IMR-90 (cell line): ENCODE measurements around the gene CCM2. TPM values are rescaled to one million over a fixed set of nuclear protein-coding genes. Genes with fewer than 3 reads are reported as not detected.

Experiments used
- ATAC-seq: fragments of 200-7000 bp; cut with Tn5 transposase; 2 replicates; pipeline ENCODE4 v1.9.1; 2020; ENCODE audit warnings: low read depth, mild to moderate bottlenecking, moderate library complexity
- BruUV-seq: library from RNA; stranded (reverse); fragments of 400-500 nt; replicated peaks from 2 replicates; lab custom pipeline; 2021; lab: Mats Ljungman, UMichigan
- CTCF ChIA-PET: fragments of 300-600 bp; formaldehyde crosslinking; extraction: SDS; loops from one replicate; lab custom pipeline; 2021; ENCODE audit warnings: antibody characterized with exemption; lab: Yijun Ruan, JAX
- POLR2A ChIA-PET: fragments of 300-600 bp; sonication (Branson Sonifier 250); formaldehyde crosslinking; loops from one replicate; lab custom pipeline; 2022; ENCODE audit warnings: antibody characterized with exemption; ENCODE audit not compliant: unreplicated experiment; lab: Charles Lee
- DNase-seq: peaks from one replicate; pipeline ENCODE4 v3.0.0; 2013
- H2AFZ ChIP-seq: replicated peaks from 2 replicates; pipeline ENCODE3; 2013; ENCODE audit warnings: low read length, mild to moderate bottlenecking; ENCODE audit not compliant: poor library complexity
- H2AK5ac ChIP-seq: 2 replicates; pipeline ENCODE4 v1.6.1; 2013; ENCODE audit warnings: low read depth, low read length, inconsistent platforms
- H2AK9ac ChIP-seq: replicated peaks from 2 replicates; pipeline ENCODE3; 2013; ENCODE audit warnings: mild to moderate bottlenecking, low read depth, low read length, moderate library complexity; ENCODE audit not compliant: poor library complexity
- H2BK120ac ChIP-seq: 2 replicates; pipeline ENCODE4 v1.6.1; 2013; ENCODE audit warnings: low read depth, low read length, inconsistent platforms
- H2BK15ac ChIP-seq: 3 replicates; pipeline ENCODE4 v1.6.1; 2013; ENCODE audit warnings: low read depth, low read length, inconsistent platforms
- H2BK20ac ChIP-seq: 2 replicates; pipeline ENCODE4 v1.6.1; 2013; ENCODE audit warnings: low read depth, mild to moderate bottlenecking, inconsistent platforms, low read length, moderate library complexity
- H2BK5ac ChIP-seq: 2 replicates; pipeline ENCODE4 v1.6.1; 2013; ENCODE audit warnings: mild to moderate bottlenecking, low read depth, low read length, inconsistent platforms; ENCODE audit not compliant: poor library complexity, severe bottlenecking
- H3K14ac ChIP-seq: replicated peaks from 2 replicates; pipeline ENCODE4 v1.6.1; 2013; ENCODE audit warnings: low read depth, low read length, inconsistent platforms
- H3K18ac ChIP-seq: 2 replicates; pipeline ENCODE4 v1.6.1; 2013; ENCODE audit warnings: low read depth, low read length, control low read depth
- H3K23ac ChIP-seq: 2 replicates; pipeline ENCODE4 v1.6.1; 2013; ENCODE audit warnings: low read depth, low read length, inconsistent platforms
- H3K27ac ChIP-seq: 2 replicates; pipeline ENCODE4 v1.5.1; 2013; ENCODE audit warnings: mild to moderate bottlenecking, control low read depth, low read length; ENCODE audit not compliant: insufficient read depth
- H3K27me3 ChIP-seq: 2 replicates; pipeline ENCODE4 v1.6.1; 2013; ENCODE audit warnings: low read length; ENCODE audit not compliant: control insufficient read depth, insufficient read depth
- H3K36me3 ChIP-seq: 2 replicates; pipeline ENCODE4 v1.6.1; 2013; ENCODE audit warnings: low read length, mixed read lengths; ENCODE audit not compliant: control insufficient read depth, insufficient read depth
- H3K4ac ChIP-seq: 2 replicates; pipeline ENCODE4 v1.6.1; 2013; ENCODE audit warnings: low read depth, low read length, inconsistent platforms
- H3K4me1 ChIP-seq: 2 replicates; pipeline ENCODE4 v1.6.1; 2013; ENCODE audit warnings: low read length, mixed read lengths; ENCODE audit not compliant: control insufficient read depth, insufficient read depth
- H3K4me2 ChIP-seq: 2 replicates; pipeline ENCODE4 v1.6.1; 2013; ENCODE audit warnings: low read depth, mild to moderate bottlenecking, control low read depth, low read length, moderate library complexity
- H3K4me3 ChIP-seq: 2 replicates; pipeline ENCODE4 v1.5.1; 2013; ENCODE audit warnings: low read depth, mild to moderate bottlenecking, control low read depth, low read length, moderate library complexity; ENCODE audit not compliant: insufficient read depth
- H3K56ac ChIP-seq: 2 replicates; pipeline ENCODE4 v1.6.1; 2013; ENCODE audit warnings: low read length, inconsistent platforms; ENCODE audit not compliant: insufficient read depth; ENCODE audit errors: extremely low read depth
- H3K79me1 ChIP-seq, 2 experiments: 2 replicates each; pipeline ENCODE4 v1.6.1; 2013; ENCODE audit warnings: low read length in 2 of 2, inconsistent platforms in 1 of 2, low read depth in 1 of 2
- H3K9ac ChIP-seq: 2 replicates; pipeline ENCODE4 v1.6.1; 2013; ENCODE audit warnings: low read depth, low read length, control low read depth
- H3K9me1 ChIP-seq: 2 replicates; pipeline ENCODE4 v1.6.1; 2013; ENCODE audit warnings: low read length, inconsistent platforms; ENCODE audit not compliant: insufficient read depth
- H3K9me3 ChIP-seq: 2 replicates; pipeline ENCODE4 v1.6.1; 2013; ENCODE audit warnings: low read length; ENCODE audit not compliant: control insufficient read depth, insufficient read depth
- H4K20me1 ChIP-seq: 2 replicates; pipeline ENCODE4 v1.6.1; 2013; ENCODE audit warnings: low read length, inconsistent platforms; ENCODE audit not compliant: insufficient read depth
- H4K5ac ChIP-seq: 2 replicates; pipeline ENCODE4 v1.6.1; 2013; ENCODE audit warnings: mild to moderate bottlenecking, low read depth, low read length, control low read depth
- H4K8ac ChIP-seq, 2 experiments: 2 replicates each; pipeline ENCODE4 v1.6.1; 2013; ENCODE audit warnings: low read depth in 2 of 2, low read length in 2 of 2, control low read depth in 1 of 2, inconsistent platforms in 1 of 2
- H4K91ac ChIP-seq: 2 replicates; pipeline ENCODE4 v1.6.1; 2013; ENCODE audit warnings: low read depth, low read length, inconsistent platforms; ENCODE audit not compliant: insufficient read depth
- CHD1 ChIP-seq: IDR thresholded peaks from 2 replicates; pipeline ENCODE4 v1.6.1; 2012; ENCODE audit warnings: low read depth, low read length, improper control_type of control experiment
- WGBS, 2 experiments: methylation state at CpG; one replicate each; pipeline versions ENCODE4 v1.1.5 to v1.1.7; 2013; ENCODE audit warnings: missing lambda C conversion rate in 2 of 2; ENCODE audit not compliant: insufficient read length in 1 of 2; ENCODE audit errors: extremely low coverage in 2 of 2; 5-methylcytosine and 5-hydroxymethylcytosine counted together
- dilution Hi-C: fragments of 300-500 bp; cut with HindIII; formaldehyde crosslinking; loops from one replicate; pipeline ENCODE4 v1.14.3; 2018; ENCODE audit warnings: low sequenced_read_pairs; ENCODE audit not compliant: unreplicated experiment
- in situ Hi-C: fragments of 300-500 bp; cut with MboI; formaldehyde crosslinking; loops from 3 replicates; pipeline ENCODE4 v1.14.3; 2019; ENCODE audit warnings: low sequenced_read_pairs, inconsistent platforms, mixed read lengths
- intact Hi-C: fragments of 100-400 bp; cut with micrococcal nuclease; formaldehyde crosslinking; loops from 2 replicates; pipeline ENCODE4 v1.10.0; 2022
- polyA plus RNA-seq, 3 experiments: library from polyadenylated mRNA; depleted of rRNA; stranded (reverse); fragments of >200 nt; gene quantifications; 2 replicates each; pipeline ENCODE4 v1.2.3, GENCODE V29; 2012; ENCODE audit warnings: low replicate concordance in 1 of 3
- total RNA-seq: library from RNA; depleted of rRNA; stranded (reverse); fragments of >200 nt; gene quantifications from 2 replicates; pipeline ENCODE4 v1.2.3, GENCODE V29; 2012

Gene CCM2
- total and polyA plus RNA-seq, 2 of the 4 experiments (the other 2 are of a cell fraction) = 65.2 to 78.5 TPM

- H4K5ac ChIP-seq = no peak overlapping the region
- H3K4me3 ChIP-seq = no peak overlapping the region
- intact Hi-C loops (no loop called here), dilution Hi-C loops (no loop called here), in situ Hi-C loops (loop anchor here (10.0 kb wide), 1 partner anchor 165 kb away; no protein-coding TSS in a partner anchor)
- no peak overlapping the region for H2BK5ac ChIP-seq
- no peak overlapping the region for H3K27ac ChIP-seq
- no TSS peak for BruUV-seq
- no peak overlapping the region for H2BK20ac ChIP-seq
- peaks cover 10% of the 10 kb centered on the region; the same call in 1 of the 2 replicates for H3K27me3 ChIP-seq
- no peaks in the 10 kb centered on the region for H3K36me3 ChIP-seq
- H3K14ac ChIP-seq = no peak overlapping the region
- no peak overlapping the region for H3K18ac ChIP-seq
- H3K4me2 ChIP-seq = no peak overlapping the region
- H4K8ac ChIP-seq = no peak overlapping the region
- H3K79me1 ChIP-seq = no peaks in the 10 kb centered on the region
- H4K20me1 ChIP-seq = no peaks in the 10 kb centered on the region
- ChIA-PET POLR2A (no interaction called here), CTCF (no interaction called here)
- H3K9ac ChIP-seq = no peak overlapping the region
- DNase-seq (no peak), ATAC-seq (no peak)
- H3K4ac ChIP-seq = no peak overlapping the region
- H3K23ac ChIP-seq = no peak overlapping the region
- H2AFZ ChIP-seq = peak overlapping the region; percentile 43
- H3K9me1 ChIP-seq = no peaks in the 10 kb centered on the region
- TF ChIP-seq CHD1 = no peak
- no peaks in the 10 kb centered on the region for H3K9me3 ChIP-seq
- no peak overlapping the region for H2BK15ac ChIP-seq
- H2AK9ac ChIP-seq = no peak overlapping the region
- no peak overlapping the region for H2AK5ac ChIP-seq
- WGBS, 2 experiments = 100% methylated on average over 1 of the region's 21 CpGs; no CpG with 5 or more reads in 1 of the 2 experiments
- H3K4me1 ChIP-seq = no peaks in the 10 kb centered on the region
- H4K91ac ChIP-seq = no peak overlapping the region
- H3K56ac ChIP-seq = no peak overlapping the region
- no peak overlapping the region for H2BK120ac ChIP-seq
Measured at GRCh38 chr7:44969701-44970522, 30.1 kb upstream of the CCM2 start.
